OCI-LY3 (cell line): ENCODE measurements around the gene MT1H.
"Not testable (repeated sequence)": the region's sequence is repeated elsewhere in the genome, so short reads cannot be mapped to it uniquely, and the experiment has no call there.

Experiments used
- H2AFZ ChIP-seq: fragments of 200-600, 300-600 bp; shearing (Covaris generic); 2 replicates; pipeline ENCODE4 v1.6.0; 2014; ENCODE audit warnings: antibody characterized with exemption, low read depth, low read length
- H3K27ac ChIP-seq: fragments of 200-600, 300-600 bp; sonication (generic); 2 replicates; pipeline ENCODE4 v1.5.1; 2014; ENCODE audit warnings: mild to moderate bottlenecking, low read length, moderate library complexity, mixed read lengths
- H3K27me3 ChIP-seq: fragments of 200-600, 300-600 bp; sonication (generic); 2 replicates; pipeline ENCODE4 v1.6.1; 2014; ENCODE audit warnings: low read depth, low read length, mixed read lengths
- H3K36me3 ChIP-seq: fragments of 200-600, 300-600 bp; sonication (generic); replicated peaks from 2 replicates; pipeline ENCODE3; 2014; ENCODE audit warnings: low read depth, low read length, mixed read lengths
- H3K4me1 ChIP-seq: fragments of 300-600, 200-600 bp; sonication (generic); 2 replicates; pipeline ENCODE4 v1.6.1; 2014; ENCODE audit warnings: low read length, mixed read lengths
- H3K4me2 ChIP-seq: fragments of 200-600, 300-600 bp; sonication (generic); 2 replicates; pipeline ENCODE4 v1.6.1; 2014; ENCODE audit warnings: low read length, mixed read lengths
- H3K4me3 ChIP-seq: fragments of 300-600, 200-600 bp; sonication (generic); 2 replicates; pipeline ENCODE4 v1.5.1; 2014; ENCODE audit warnings: antibody characterized with exemption, mild to moderate bottlenecking, low read length, moderate library complexity
- H3K79me2 ChIP-seq: fragments of 300-600, 200-600 bp; shearing (Covaris generic); 2 replicates; pipeline ENCODE4 v1.6.1; 2014; ENCODE audit warnings: mild to moderate bottlenecking, low read length, mixed read lengths
- H3K9ac ChIP-seq: fragments of 300-600, 200-600 bp; shearing (Covaris generic); 2 replicates; pipeline ENCODE4 v1.6.0; 2014; ENCODE audit warnings: mild to moderate bottlenecking, low read length, moderate library complexity
- H3K9me3 ChIP-seq: fragments of 200-600, 300-600 bp; shearing (Covaris generic); 2 replicates; pipeline ENCODE4 v1.6.1; 2014; ENCODE audit warnings: low read length, mixed read lengths; ENCODE audit not compliant: insufficient read depth
- H4K20me1 ChIP-seq: fragments of 200-600, 300-600 bp; sonication (generic); 2 replicates; pipeline ENCODE4 v1.6.1; 2016; ENCODE audit warnings: low read length, mixed read lengths; ENCODE audit not compliant: insufficient read depth
- EZH2phosphoT487 ChIP-seq: fragments of 200-600 bp; shearing (Covaris generic); IDR thresholded peaks from 2 replicates; pipeline ENCODE4 v1.6.1; 2018; ENCODE audit warnings: antibody characterized with exemption, mixed run types, low read depth
- TF ChIP-seq, protein P1 (sequence below): fragments of 200-600, 300-600 bp; sonication (generic); IDR thresholded peaks from 2 replicates; pipeline ENCODE4 v1.5.1; 2014; ENCODE audit warnings: antibody characterized with exemption, low read length, low read depth

The MT1H gene

DNA sequence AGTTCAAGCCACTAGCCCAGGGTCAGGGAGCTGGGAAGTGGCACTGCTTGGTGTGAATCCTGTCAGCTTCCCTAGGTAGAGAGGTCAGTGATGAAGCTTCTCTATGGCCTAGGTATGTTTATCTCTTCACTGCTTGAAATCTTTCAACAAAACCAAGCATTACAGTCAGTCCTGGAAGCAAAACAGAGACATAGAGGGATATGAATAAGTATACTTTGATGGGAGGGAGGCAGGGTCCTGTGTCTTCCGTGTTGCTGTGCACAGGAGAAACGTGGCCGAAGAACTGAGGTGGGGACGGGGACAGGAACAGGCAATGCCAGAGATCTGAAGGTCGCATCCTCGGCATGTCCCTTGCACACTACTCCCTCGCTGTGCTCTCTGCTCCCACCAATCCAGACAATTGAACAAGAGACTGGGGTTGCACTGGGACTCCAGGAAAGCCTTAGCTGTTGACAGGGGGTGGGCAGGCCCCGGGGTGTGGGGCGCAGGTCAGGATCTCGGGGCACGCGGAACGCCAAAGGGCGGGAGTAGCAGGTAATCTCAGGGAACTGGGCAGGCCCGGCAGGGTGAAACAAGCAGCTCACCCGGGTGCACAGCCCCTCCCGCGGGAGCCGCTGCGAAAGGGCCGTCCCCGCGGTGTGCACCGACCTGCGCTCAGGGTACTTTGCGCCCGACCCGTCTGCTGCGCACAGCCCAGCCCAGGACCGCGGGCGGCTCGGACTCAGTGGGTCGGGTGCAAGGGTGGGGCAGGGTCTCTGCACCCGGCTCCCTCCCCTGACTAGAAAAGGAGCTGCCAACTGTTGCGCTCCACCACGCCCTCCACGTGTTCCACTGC lies at the start of gene MT1H:
TSS of gene MT1H (plus strand) at position 810 of the 835 bp plus-strand sequence. CDS start 71 bp downstream, outside the sequence.
- Histone ChIP-seq H3K79me2 (no peaks in the 10 kb centered on the region), H2AFZ (no peak within 1 kb of the TSS), H3K4me3 (no peak within 1 kb of the TSS), H3K27ac (no peak within 1 kb of the TSS), H3K9ac (no peak within 1 kb of the TSS), H4K20me1 (no peaks in the 10 kb centered on the region), H3K4me1 (no peaks in the 10 kb centered on the region), H3K4me2 (no peak within 1 kb of the TSS), H3K27me3 (peaks cover 35% of the 10 kb centered on the region), H3K9me3 (no peaks in the 10 kb centered on the region), H3K36me3 (no peaks in the 10 kb centered on the region)
- TF ChIP-seq, protein P1, sequence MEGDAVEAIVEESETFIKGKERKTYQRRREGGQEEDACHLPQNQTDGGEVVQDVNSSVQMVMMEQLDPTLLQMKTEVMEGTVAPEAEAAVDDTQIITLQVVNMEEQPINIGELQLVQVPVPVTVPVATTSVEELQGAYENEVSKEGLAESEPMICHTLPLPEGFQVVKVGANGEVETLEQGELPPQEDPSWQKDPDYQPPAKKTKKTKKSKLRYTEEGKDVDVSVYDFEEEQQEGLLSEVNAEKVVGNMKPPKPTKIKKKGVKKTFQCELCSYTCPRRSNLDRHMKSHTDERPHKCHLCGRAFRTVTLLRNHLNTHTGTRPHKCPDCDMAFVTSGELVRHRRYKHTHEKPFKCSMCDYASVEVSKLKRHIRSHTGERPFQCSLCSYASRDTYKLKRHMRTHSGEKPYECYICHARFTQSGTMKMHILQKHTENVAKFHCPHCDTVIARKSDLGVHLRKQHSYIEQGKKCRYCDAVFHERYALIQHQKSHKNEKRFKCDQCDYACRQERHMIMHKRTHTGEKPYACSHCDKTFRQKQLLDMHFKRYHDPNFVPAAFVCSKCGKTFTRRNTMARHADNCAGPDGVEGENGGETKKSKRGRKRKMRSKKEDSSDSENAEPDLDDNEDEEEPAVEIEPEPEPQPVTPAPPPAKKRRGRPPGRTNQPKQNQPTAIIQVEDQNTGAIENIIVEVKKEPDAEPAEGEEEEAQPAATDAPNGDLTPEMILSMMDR, result no peak
- TF ChIP-seq EZH2phosphoT487, result no peak

DNA sequence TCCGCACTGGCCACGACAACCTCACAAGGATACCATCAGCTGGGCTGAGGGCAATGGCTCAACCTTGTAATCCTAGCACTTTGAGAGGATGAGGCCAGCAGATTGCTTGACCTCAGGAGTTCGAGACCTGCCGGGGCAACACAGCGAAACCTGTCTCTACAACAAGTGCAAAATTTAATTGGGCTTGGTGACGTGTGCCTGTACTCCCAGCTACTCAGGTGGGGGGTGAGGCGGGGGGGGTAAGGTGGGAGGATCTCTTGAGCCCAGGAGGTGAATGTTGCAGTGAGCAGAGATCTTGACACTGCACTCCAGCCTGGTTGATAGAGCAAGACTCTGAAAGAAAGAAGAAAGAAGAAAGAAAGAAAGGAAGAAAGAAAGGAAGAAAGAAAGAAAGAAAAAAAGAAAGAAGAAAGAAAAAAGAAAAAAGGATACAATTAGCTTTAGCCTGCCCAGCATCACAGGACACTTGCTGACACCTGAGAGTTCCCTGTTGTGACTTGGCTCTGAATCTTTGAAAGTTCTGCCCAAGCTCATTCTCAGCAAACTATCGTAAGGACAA lies 49.2 kb upstream of the MT1H start:
- Histone ChIP-seq H4K20me1 (no peaks in the 10 kb centered on the region), H3K79me2 (no peaks in the 10 kb centered on the region), H3K9me3 (no peaks in the 10 kb centered on the region), H3K36me3 (no peaks in the 10 kb centered on the region), H2AFZ (no peak overlapping the region), H3K27ac (no peak overlapping the region), H3K27me3 (0 out of 2 replicates have a peak, but pooled peaks cover 12% of the 10 kb centered on the region), H3K9ac (no peak overlapping the region), H3K4me2 (no peak overlapping the region), H3K4me3 (no peak overlapping the region), H3K4me1 (no peaks in the 10 kb centered on the region)
- TF ChIP-seq, protein P1, result no peak
- TF ChIP-seq EZH2phosphoT487, result no peak

DNA sequence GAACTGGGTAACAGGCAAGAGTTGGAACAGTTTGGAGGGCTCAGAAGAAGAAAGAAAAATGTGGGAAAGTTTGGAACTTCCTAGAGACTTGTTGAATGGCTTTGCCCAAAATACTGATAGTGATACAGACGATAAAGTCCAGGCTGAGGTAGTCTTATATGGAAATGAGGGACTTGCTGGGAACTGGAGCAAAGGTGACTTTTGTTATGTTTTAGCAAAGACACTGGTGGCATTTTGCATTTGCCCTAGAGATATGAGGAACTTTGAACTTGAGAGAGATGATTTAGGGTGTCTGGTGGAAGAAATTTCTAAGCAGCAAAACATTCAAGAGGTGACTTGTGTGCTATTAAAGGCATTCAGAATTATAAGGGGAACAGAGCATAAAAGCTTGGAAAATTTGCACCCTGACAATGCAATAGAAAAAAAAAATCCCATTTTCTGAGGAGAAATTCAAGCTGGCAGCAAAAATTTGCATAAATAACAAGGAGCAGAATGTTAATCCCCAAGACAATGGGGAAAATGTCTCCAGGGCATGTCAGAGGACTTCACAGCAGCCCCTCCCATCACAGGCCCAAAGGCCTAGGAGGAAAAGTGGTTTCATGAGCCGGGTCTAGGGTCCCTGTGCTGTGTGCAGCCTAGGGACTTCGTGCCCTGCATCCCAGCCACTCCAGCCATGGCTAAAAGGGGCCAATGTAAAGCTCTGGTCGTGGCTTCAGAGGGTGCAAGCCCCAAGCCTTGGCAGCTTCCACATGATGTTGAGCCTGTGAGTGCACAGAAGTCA lies 47.8 kb upstream of the MT1H start:
- H3K79me2 ChIP-seq, H3K4me2 ChIP-seq, H2AFZ ChIP-seq, H4K20me1 ChIP-seq, H3K27ac ChIP-seq, H3K9me3 ChIP-seq, H3K9ac ChIP-seq, H3K4me1 ChIP-seq, H3K4me3 ChIP-seq, H3K36me3 ChIP-seq: not testable (repeated sequence)
- H3K27me3 ChIP-seq, result peaks cover 21% of the 10 kb centered on the region

DNA sequence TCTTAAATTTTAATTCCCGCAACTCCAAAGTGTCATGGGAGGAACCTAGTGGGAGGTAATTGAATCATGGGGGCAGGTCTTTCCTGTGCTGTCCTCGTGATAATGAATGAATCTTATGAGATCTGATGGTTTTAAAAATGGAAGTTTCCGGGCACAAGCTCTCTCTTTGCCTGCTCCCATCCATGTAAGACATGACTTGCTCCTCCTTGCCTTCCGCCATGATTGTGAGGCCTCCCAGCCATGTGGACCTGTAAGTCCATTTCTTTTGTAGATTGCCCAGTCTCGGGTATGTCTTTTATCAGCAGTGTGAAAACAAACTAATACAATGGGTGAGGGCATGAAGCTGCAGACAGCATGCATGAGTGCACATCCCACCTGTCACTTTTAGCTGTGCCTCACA lies 46.4 kb upstream of the MT1H start:
- peaks cover 17% of the 10 kb centered on the region for H3K27me3 ChIP-seq
- not testable (repeated sequence) for H3K9me3 ChIP-seq, H2AFZ ChIP-seq, H4K20me1 ChIP-seq, H3K36me3 ChIP-seq, H3K79me2 ChIP-seq, H3K27ac ChIP-seq, H3K4me3 ChIP-seq, H3K4me1 ChIP-seq, H3K9ac ChIP-seq, H3K4me2 ChIP-seq
